Body of pancreas (tissue), 4 donors: ENCODE measurements around the gene COL5A1. TPM values are rescaled to one million over a fixed set of nuclear protein-coding genes. Genes with fewer than 3 reads are reported as not detected.

Experiments
- ATAC-seq: fragments of 150-250 bp; one replicate; pipeline ENCODE4 v1.9.1; 2016
- DNase-seq, 4 donors: peaks; one replicate each; pipeline ENCODE4 v3.0.0-alpha.2; 2019
- H3K27ac ChIP-seq, 4 donors: fragments of 200-600 bp; sonication (generic); 1 replicate in 3 of 4; 2 replicates in 1 of 4; pipeline versions ENCODE4 v1.5.1 to v1.6.1; 2016 to 2019; ENCODE audit warnings: mild to moderate bottlenecking in 1 of 4, mixed read lengths in 1 of 4, moderate library complexity in 1 of 4
- H3K27me3 ChIP-seq, 2 donors: fragments of 200-600 bp; sonication (generic); one replicate each; pipeline ENCODE4 v1.6.0; 2016; ENCODE audit warnings: mild to moderate bottlenecking in 1 of 2
- H3K36me3 ChIP-seq, 2 donors: fragments of 200-600 bp; sonication (generic); replicated peaks in 1 of 2; 2 replicates each; pipeline ENCODE4 v1.5.1; 2016; ENCODE audit warnings: low read depth in 2 of 2; ENCODE audit not compliant: insufficient read depth in 1 of 2
- H3K4me1 ChIP-seq: fragments of 200-600 bp; sonication (generic); one replicate; pipeline ENCODE4 v1.6.0; 2016
- H3K4me3 ChIP-seq, 2 donors: fragments of 200-600 bp; sonication (generic); 1 replicate in 1 of 2; 2 replicates in 1 of 2; pipeline ENCODE4 v1.5.1; 2016 to 2019
- H3K9me3 ChIP-seq, 3 donors: fragments of 200-600 bp; sonication (generic); 1 replicate in 2 of 3; 2 replicates in 1 of 3; pipeline ENCODE4 v1.5.1; 2016
- POLR2A ChIP-seq, 3 donors: fragments of 450-650 bp; IDR thresholded peaks; one replicate each; pipeline ENCODE4 v1.6.1; 2016; ENCODE audit warnings: antibody characterized with exemption in 3 of 3, mild to moderate bottlenecking in 2 of 3
- WGBS, 2 donors: methylation state at CpG; one replicate each; pipeline ENCODE4 v1.1.5; 2017; 5-methylcytosine and 5-hydroxymethylcytosine counted together
- intact Hi-C: fragments of 100-400 bp; cut with DNase I; formaldehyde crosslinking; loops from one replicate; pipeline ENCODE4 v1.15.1; 2023
- total RNA-seq, 2 donors: library from RNA; depleted of rRNA; stranded (reverse); fragments of >200 nt; gene quantifications; one replicate each; pipeline ENCODE4 v1.1.0, GENCODE V29; 2016
- TF ChIP-seq, protein P1 (sequence below), 7 experiments: fragments of 450-650 bp in 4 of 7; fragments of 200-600 bp in 3 of 7; sonication (generic) in 3 of 7; IDR thresholded peaks; one replicate each; pipeline ENCODE4 v1.5.1; 2016 to 2019; ENCODE audit warnings: antibody characterized with exemption in 7 of 7

The COL5A1 gene
- total RNA-seq, 2 donors from 2014 or later: 7.0 to 14.5 TPM

DNA sequence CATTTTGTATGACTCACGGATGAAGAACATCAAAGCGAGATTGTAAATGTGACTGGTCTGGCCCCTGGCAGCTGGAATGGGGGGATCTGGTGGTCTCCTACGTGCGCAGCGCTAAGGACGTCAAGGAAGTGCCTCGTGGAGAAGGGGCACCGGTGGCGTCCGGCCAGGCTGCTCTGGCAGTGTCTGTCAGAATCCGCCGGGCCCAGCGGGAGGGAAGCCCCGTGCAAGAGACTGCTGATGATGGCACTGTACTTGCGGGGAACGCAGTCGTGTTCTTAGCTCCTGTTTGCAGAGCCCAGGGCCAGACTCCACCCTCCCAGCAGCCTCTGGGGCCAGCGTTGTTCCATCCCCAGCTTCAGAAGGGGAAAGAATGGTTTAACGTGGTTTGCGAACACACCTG, 75.5 kb downstream of the COL5A1 start:
- no peaks in the 10 kb centered on the region for H3K36me3 ChIP-seq
- DNase-seq (no peak), ATAC-seq (no peak)
- intact Hi-C loops: no loop called here
- no peak overlapping the region for H3K27ac ChIP-seq
- 73 to 74% methylated on average over 12 to 20 of the region's 20 CpGs for WGBS, 2 donors
- no peak overlapping the region for H3K4me3 ChIP-seq
- H3K27me3 ChIP-seq: no peaks in the 10 kb centered on the region
- H3K4me1 ChIP-seq: no peaks in the 10 kb centered on the region
- H3K9me3 ChIP-seq: no peaks in the 10 kb centered on the region
- no peak for TF ChIP-seq POLR2A (IDR thresholded peaks at IDR 0.05)
- TF ChIP-seq, protein P1, sequence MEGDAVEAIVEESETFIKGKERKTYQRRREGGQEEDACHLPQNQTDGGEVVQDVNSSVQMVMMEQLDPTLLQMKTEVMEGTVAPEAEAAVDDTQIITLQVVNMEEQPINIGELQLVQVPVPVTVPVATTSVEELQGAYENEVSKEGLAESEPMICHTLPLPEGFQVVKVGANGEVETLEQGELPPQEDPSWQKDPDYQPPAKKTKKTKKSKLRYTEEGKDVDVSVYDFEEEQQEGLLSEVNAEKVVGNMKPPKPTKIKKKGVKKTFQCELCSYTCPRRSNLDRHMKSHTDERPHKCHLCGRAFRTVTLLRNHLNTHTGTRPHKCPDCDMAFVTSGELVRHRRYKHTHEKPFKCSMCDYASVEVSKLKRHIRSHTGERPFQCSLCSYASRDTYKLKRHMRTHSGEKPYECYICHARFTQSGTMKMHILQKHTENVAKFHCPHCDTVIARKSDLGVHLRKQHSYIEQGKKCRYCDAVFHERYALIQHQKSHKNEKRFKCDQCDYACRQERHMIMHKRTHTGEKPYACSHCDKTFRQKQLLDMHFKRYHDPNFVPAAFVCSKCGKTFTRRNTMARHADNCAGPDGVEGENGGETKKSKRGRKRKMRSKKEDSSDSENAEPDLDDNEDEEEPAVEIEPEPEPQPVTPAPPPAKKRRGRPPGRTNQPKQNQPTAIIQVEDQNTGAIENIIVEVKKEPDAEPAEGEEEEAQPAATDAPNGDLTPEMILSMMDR (IDR thresholded peaks at IDR 0.05): no peak

DNA sequence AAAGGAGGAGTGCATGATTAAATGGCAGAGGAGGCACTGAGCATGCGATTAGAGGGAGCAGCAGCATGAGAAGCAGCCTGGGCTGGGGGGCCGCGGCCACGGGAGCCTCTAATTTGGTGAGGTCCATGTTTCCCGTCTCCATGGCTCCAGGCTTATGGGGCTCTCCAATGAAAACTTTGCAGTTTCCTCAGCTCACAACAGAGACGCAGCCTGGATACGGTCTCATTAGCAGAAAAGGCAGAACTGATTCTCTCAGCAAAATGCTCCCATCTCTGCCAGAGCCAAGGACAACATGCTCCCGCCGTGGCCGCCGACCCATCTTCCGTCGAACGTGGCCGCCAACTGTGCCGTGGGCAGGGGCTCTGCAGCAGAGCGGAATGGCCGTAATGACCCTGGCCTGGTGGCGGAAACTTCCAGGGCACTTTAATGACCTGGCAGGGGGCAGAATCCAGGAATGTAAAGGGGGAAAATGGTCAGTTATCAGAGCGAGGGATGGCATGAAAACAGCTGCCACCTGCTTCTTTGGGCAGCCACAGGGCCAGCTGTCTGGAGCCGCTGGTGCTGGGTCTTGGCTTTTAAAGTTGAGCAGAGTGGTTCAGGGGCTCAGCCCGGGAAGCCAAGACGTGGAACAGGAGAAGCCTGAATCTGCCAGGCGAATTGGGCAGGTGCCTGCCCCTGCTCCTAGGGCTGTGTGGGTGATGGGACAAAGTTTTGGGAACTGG, 76.5 kb downstream of the COL5A1 start:
- no peaks in the 10 kb centered on the region for H3K36me3 ChIP-seq
- intact Hi-C loops: no loop called here
- H3K9me3 ChIP-seq: no peaks in the 10 kb centered on the region
- no peaks in the 10 kb centered on the region for H3K4me1 ChIP-seq
- WGBS, 2 donors: 67 to 77% methylated on average over 21 to 24 of the region's 24 CpGs
- no peak overlapping the region for H3K4me3 ChIP-seq
- H3K27me3 ChIP-seq: no peaks in the 10 kb centered on the region
- H3K27ac ChIP-seq: no peak overlapping the region
- DNase-seq (no peak), ATAC-seq (no peak)
- TF ChIP-seq POLR2A (IDR thresholded peaks at IDR 0.05): no peak
- TF ChIP-seq, protein P1 (IDR thresholded peaks at IDR 0.05): no peak

DNA sequence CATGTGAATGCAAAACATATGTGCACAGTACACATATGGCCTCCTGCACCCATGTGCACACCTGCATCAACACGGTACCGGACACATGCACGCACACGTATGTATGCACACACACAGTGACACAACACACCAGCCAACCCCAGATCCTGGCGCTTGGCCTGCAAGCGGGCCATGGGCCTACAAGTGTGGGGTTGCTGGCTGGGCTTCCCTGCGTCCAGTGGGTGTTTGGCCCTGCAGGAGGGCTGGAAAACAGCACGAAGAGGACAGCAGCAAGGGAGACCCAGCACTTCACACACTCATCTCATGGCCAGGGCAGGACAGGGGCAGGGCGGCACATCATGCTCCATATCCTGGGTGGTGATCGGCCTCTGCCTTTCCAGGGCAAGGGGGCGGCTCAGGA, 77.7 kb downstream of the COL5A1 start:
- H3K9me3 ChIP-seq: no peaks in the 10 kb centered on the region
- H3K36me3 ChIP-seq: no peaks in the 10 kb centered on the region
- 78 to 81% methylated on average over 9 to 11 of the region's 11 CpGs for WGBS, 2 donors
- H3K27me3 ChIP-seq: no peaks in the 10 kb centered on the region
- H3K4me3 ChIP-seq: no peak overlapping the region
- no peak for DNase-seq
- no peak for TF ChIP-seq POLR2A (IDR thresholded peaks at IDR 0.05)
- TF ChIP-seq, protein P1 (IDR thresholded peaks at IDR 0.05): no peak
- no peaks in the 10 kb centered on the region for H3K4me1 ChIP-seq
- H3K27ac ChIP-seq: no peak overlapping the region
- intact Hi-C loops: no loop called here
- ATAC-seq: no peak

DNA sequence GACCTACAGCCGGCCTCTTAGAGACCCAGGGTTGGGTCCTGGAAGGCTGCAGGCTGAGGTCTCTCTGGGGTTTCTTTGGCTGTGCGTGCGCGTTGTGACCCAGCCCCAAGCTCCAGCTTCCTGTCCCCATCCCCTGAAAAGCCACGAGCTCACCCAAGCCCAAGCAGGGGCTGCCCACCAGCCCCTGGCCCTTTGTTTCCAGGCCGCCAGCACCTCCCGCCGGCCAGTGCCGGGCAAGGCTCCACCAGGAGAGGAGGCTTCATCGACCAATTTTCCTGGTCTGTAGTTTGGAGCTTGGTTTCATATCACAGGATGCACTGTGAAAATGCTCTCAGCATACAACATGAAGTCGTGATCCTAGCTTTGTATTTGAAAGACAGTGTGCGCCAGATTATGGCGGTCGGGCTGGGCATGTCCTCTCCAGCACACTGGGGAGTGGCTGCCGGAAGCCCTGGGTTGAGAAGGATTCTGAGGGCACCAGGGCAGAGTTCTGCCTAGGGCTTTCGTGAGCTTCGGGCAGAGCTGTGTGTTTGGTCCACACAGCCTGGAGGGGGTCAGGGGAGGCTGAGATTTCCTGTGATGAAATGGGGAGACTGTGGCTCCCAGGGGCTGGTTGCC, 78.6 kb downstream of the COL5A1 start:
- no peaks in the 10 kb centered on the region for H3K4me1 ChIP-seq
- no peak overlapping the region for H3K27ac ChIP-seq
- 52 to 70% methylated on average over 15 to 17 of the region's 17 CpGs for WGBS, 2 donors
- no peaks in the 10 kb centered on the region for H3K27me3 ChIP-seq
- DNase-seq (no peak), ATAC-seq (no peak)
- H3K4me3 ChIP-seq: no peak overlapping the region
- TF ChIP-seq, protein P1 (IDR thresholded peaks at IDR 0.05): no peak
- no peak for TF ChIP-seq POLR2A (IDR thresholded peaks at IDR 0.05)
- H3K9me3 ChIP-seq: no peaks in the 10 kb centered on the region
- intact Hi-C loops: no loop called here
- no peaks in the 10 kb centered on the region for H3K36me3 ChIP-seq

DNA sequence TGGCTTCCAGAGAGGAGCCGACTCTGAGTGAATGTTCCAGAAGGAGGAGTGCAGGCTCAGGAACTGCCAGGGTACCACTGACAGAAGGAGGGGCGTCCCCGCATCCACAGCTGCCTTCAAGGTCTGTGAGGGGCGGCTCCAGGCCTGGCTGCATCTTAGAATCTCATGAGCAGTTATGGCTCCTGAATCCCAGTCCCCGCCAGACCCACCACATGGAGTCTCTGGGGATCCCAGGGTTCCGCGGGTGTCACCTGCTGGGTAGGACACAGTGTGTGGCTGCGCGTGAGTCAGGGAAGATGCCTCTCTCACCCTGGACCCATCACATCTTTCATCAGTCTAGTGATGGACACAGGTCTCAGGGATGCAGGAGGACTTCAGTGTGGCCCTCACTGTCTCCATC, 79.2 kb downstream of the COL5A1 start:
- TF ChIP-seq, protein P1 (IDR thresholded peaks at IDR 0.05): no peak
- TF ChIP-seq POLR2A (IDR thresholded peaks at IDR 0.05): no peak
- Histone ChIP-seq H3K27ac (no peak overlapping the region), H3K9me3 (no peaks in the 10 kb centered on the region), H3K4me3 (no peak overlapping the region), H3K27me3 (no peaks in the 10 kb centered on the region), H3K36me3 (no peaks in the 10 kb centered on the region), H3K4me1 (no peaks in the 10 kb centered on the region)
- ATAC-seq: no peak
- DNase-seq: no peak
- intact Hi-C loops: no loop called here
- WGBS, 2 donors: 76 to 82% methylated on average over 6 to 9 of the region's 9 CpGs
